K562 (cell line): ENCODE results near the gene ITM2B. TPM values are rescaled to one million over a fixed set of nuclear protein-coding genes. Genes with fewer than 3 reads are reported as not detected.

Experiments used
- ATAC-seq: fragments of 200-7000 bp; cut with Tn5 transposase; 3 replicates; pipeline ENCODE4 v1.9.1; 2020; ENCODE audit warnings: moderate library complexity
- BruUV-seq: library from RNA; stranded (reverse); fragments of 400-500 nt; replicated peaks from 2 replicates; lab custom pipeline; 2021; lab: Mats Ljungman, UMichigan
- CTCF ChIA-PET: fragments of 300-600 bp; formaldehyde crosslinking; extraction: SDS; loops from one replicate; lab custom pipeline; 2021; ENCODE audit warnings: low intra/inter-chr PET ratio; lab: Yijun Ruan, JAX
- POLR2A ChIA-PET: fragments of 300-600, 350-650 bp; sonication (Branson Sonifier 250); formaldehyde crosslinking; extraction: SDS; loops from one replicate; lab custom pipeline; 2021; ENCODE audit warnings: antibody characterized with exemption, inconsistent platforms; lab: Yijun Ruan, JAX
- DNase-seq, 4 experiments: peaks; one replicate each; pipeline versions ENCODE4 v3.0.0 to v3.0.0-alpha.2; 2011 to 2018; ENCODE audit warnings: low spot score in 3 of 4, mixed read lengths in 3 of 4; ENCODE audit errors: extremely low read depth in 1 of 4
- FAIRE-seq: peaks from 2 replicates; lab custom pipeline; 2011; peaks lifted over from hg19 to GRCh38; lab: Jason Lieb, UNC
- H2AFZ ChIP-seq: 2 replicates; pipeline ENCODE4 v1.6.0; 2011; ENCODE audit warnings: low read depth, low read length, control low read depth, inconsistent platforms
- H3K27ac ChIP-seq: fragments of 200-600 bp; 3 replicates; pipeline ENCODE4 v1.8.0; 2011; ENCODE audit warnings: low read depth, mild to moderate bottlenecking, control low read depth, inconsistent platforms, low read length, moderate library complexity, mixed read lengths; ENCODE audit errors: extremely low read depth
- H3K27me3 ChIP-seq, 2 experiments: fragments of 300-600 bp in 1 of 2; 2 replicates in 1 of 2; 3 replicates in 1 of 2; pipeline versions ENCODE4 v1.6.0 to v1.8.0; 2011; ENCODE audit warnings: inconsistent platforms in 2 of 2, low read length in 2 of 2, mild to moderate bottlenecking in 1 of 2, mixed read lengths in 1 of 2, moderate library complexity in 1 of 2; ENCODE audit not compliant: control insufficient read depth in 2 of 2, insufficient read depth in 2 of 2
- H3K36me3 ChIP-seq: fragments of 300-600 bp; 3 replicates; pipeline ENCODE4 v1.8.0; 2011; ENCODE audit warnings: mild to moderate bottlenecking, low read length, inconsistent platforms; ENCODE audit not compliant: control insufficient read depth, insufficient read depth
- H3K4me1 ChIP-seq, 2 experiments: fragments of 200-600 bp in 1 of 2; replicated peaks in 1 of 2; 2 replicates in 1 of 2; 3 replicates in 1 of 2; pipeline versions ENCODE4 v1.5.1 to v1.8.0; 2011; ENCODE audit warnings: inconsistent platforms in 2 of 2, low read length in 2 of 2, mild to moderate bottlenecking in 1 of 2, mixed read lengths in 1 of 2, moderate library complexity in 1 of 2; ENCODE audit not compliant: control insufficient read depth in 2 of 2, insufficient read depth in 2 of 2
- H3K4me2 ChIP-seq: 2 replicates; pipeline ENCODE4 v1.6.1; 2011; ENCODE audit warnings: low read length, control low read depth, inconsistent platforms, mixed read lengths; ENCODE audit not compliant: insufficient read depth
- H3K4me3 ChIP-seq: fragments of 200-600 bp; sonication (generic), shearing (Covaris generic); 2 replicates; pipeline ENCODE4 v1.5.1; 2016; ENCODE audit warnings: control low read depth, inconsistent platforms
- H3K79me2 ChIP-seq: fragments of 200-600 bp; 3 replicates; pipeline ENCODE4 v1.8.0; 2011; ENCODE audit warnings: low read length, inconsistent platforms; ENCODE audit not compliant: control insufficient read depth, insufficient read depth
- H3K9ac ChIP-seq, 2 experiments: 2 replicates each; pipeline versions ENCODE4 v1.6.0 to v1.6.1; 2011; ENCODE audit warnings: low read depth in 2 of 2, low read length in 2 of 2, control low read depth in 1 of 2, inconsistent platforms in 1 of 2, mild to moderate bottlenecking in 1 of 2, mixed read lengths in 1 of 2; ENCODE audit not compliant: insufficient read depth in 1 of 2
- H3K9me1 ChIP-seq: one replicate; pipeline ENCODE4 v1.6.0; 2011; ENCODE audit warnings: inconsistent platforms, mild to moderate bottlenecking, low read length, moderate library complexity; ENCODE audit not compliant: control insufficient read depth, insufficient read depth
- H3K9me3 ChIP-seq: replicated peaks from 2 replicates; pipeline ENCODE4 v1.5.1; 2011; ENCODE audit warnings: low read depth, low read length, inconsistent platforms; ENCODE audit not compliant: control insufficient read depth, insufficient read depth
- H4K20me1 ChIP-seq: replicated peaks from 2 replicates; pipeline ENCODE4 v1.6.1; 2011; ENCODE audit warnings: low read length, inconsistent platforms, mixed read lengths; ENCODE audit not compliant: control insufficient read depth, insufficient read depth
- BCLAF1 ChIP-seq, 2 experiments: fragments of 450-650 bp in 1 of 2; IDR thresholded peaks; 2 replicates each; pipeline ENCODE4 v1.6.1; 2011 to 2017; ENCODE audit warnings: low read depth in 2 of 2, antibody characterized with exemption in 1 of 2, borderline replicate concordance in 1 of 2, low read length in 1 of 2, mild to moderate bottlenecking in 1 of 2, mixed read lengths in 1 of 2; ENCODE audit not compliant: control insufficient read depth in 1 of 2
- DMBX1 ChIP-seq: fragments of 250-450 bp; sonication (Bioruptor Pico); IDR thresholded peaks from 2 replicates; pipeline ENCODE4 v1.8.0; 2022; ENCODE audit warnings: inconsistent platforms, mild to moderate bottlenecking, moderate library complexity, borderline replicate concordance
- FOXP1 ChIP-seq: sonication (generic); formaldehyde crosslinking; IDR thresholded peaks from 2 replicates; pipeline ENCODE4 v1.8.0; 2022; ENCODE audit warnings: mild to moderate bottlenecking, missing genetic modification reagents
- JUN ChIP-seq, 2 experiments: sonication (generic) in 1 of 2; formaldehyde crosslinking in 1 of 2; IDR thresholded peaks; 2 replicates each; pipeline versions ENCODE4 v1.6.1 to v1.8.0; 2012 to 2022; ENCODE audit warnings: borderline replicate concordance in 2 of 2, mild to moderate bottlenecking in 2 of 2, improper control_type of control experiment in 1 of 2, low read depth in 1 of 2, low read length in 1 of 2, missing genetic modification reagents in 1 of 2
- KDM4B ChIP-seq, 2 experiments: fragments of 450-650 bp in 1 of 2; sonication (generic) in 1 of 2; IDR thresholded peaks; 2 replicates each; pipeline ENCODE4 v1.6.1; 2016 to 2017; ENCODE audit warnings: borderline replicate concordance in 2 of 2, antibody characterized with exemption in 1 of 2, low read depth in 1 of 2, mild to moderate bottlenecking in 1 of 2
- KLF6 ChIP-seq: fragments of 250-450 bp; sonication (Bioruptor Pico); IDR thresholded peaks from 2 replicates; pipeline ENCODE4 v1.4.0; 2020; ENCODE audit warnings: mild to moderate bottlenecking, moderate library complexity, borderline replicate concordance
- MEIS2 ChIP-seq: fragments of 450-650 bp; IDR thresholded peaks from 2 replicates; pipeline ENCODE4 v1.6.1; 2014; ENCODE audit warnings: mild to moderate bottlenecking; ENCODE audit not compliant: partially characterized antibody
- MTF1 ChIP-seq: fragments of 250-450 bp; sonication (Bioruptor Pico); IDR thresholded peaks from 2 replicates; pipeline ENCODE4 v1.9.0; 2021; ENCODE audit warnings: moderate library complexity, mild to moderate bottlenecking, inconsistent platforms, borderline replicate concordance
- NFE2 ChIP-seq: IDR thresholded peaks from 2 replicates; pipeline ENCODE4 v1.6.1; 2014; ENCODE audit warnings: antibody characterized with exemption, low read depth
- NFE2L1 ChIP-seq: fragments of 450-650 bp; IDR thresholded peaks from 2 replicates; pipeline ENCODE4 v1.6.1; 2016; ENCODE audit warnings: missing genetic modification characterization, low read depth, mild to moderate bottlenecking, missing compliant biosample characterization, moderate library complexity, borderline replicate concordance
- PCBP2 ChIP-seq: fragments of 200-400 bp; formaldehyde crosslinking; IDR thresholded peaks from 2 replicates; pipeline ENCODE4 v1.6.1; 2018; ENCODE audit warnings: low read length, low read depth, mild to moderate bottlenecking, moderate library complexity; ENCODE audit not compliant: poor library complexity, severe bottlenecking
- PTRF ChIP-seq: fragments of 450-650 bp; IDR thresholded peaks from 2 replicates; pipeline ENCODE4 v1.6.1; 2016; ENCODE audit warnings: mild to moderate bottlenecking, missing genetic modification characterization, missing compliant biosample characterization
- RBM34 ChIP-seq: fragments of 200-400 bp; formaldehyde crosslinking; IDR thresholded peaks from 2 replicates; pipeline ENCODE4 v1.6.1; 2018; ENCODE audit warnings: low read length, borderline replicate concordance; ENCODE audit not compliant: insufficient read depth
- ZNF140 ChIP-seq: fragments of 250-450 bp; sonication (Bioruptor Pico); IDR thresholded peaks from 2 replicates; pipeline ENCODE4 v1.8.0; 2021; ENCODE audit warnings: moderate library complexity, mild to moderate bottlenecking, inconsistent platforms
- ZNF311 ChIP-seq: fragments of 250-450 bp; sonication (Bioruptor Pico); IDR thresholded peaks from 2 replicates; pipeline ENCODE4 v1.4.0; 2020; ENCODE audit warnings: mild to moderate bottlenecking, moderate library complexity
- ZNF444 ChIP-seq: fragments of 250-450 bp; sonication (Bioruptor Pico); IDR thresholded peaks from 2 replicates; pipeline ENCODE4 v1.4.0; 2020; ENCODE audit warnings: mild to moderate bottlenecking, moderate library complexity
- ZNF445 ChIP-seq: fragments of 250-450 bp; sonication (Bioruptor Pico); IDR thresholded peaks from 2 replicates; pipeline ENCODE4 v1.4.0; 2020; ENCODE audit warnings: low read depth, mild to moderate bottlenecking, moderate library complexity
- ZNF583 ChIP-seq: fragments of 250-450 bp; sonication (Bioruptor Pico); IDR thresholded peaks from 2 replicates; pipeline ENCODE4 v1.4.0; 2020
- ZNF584 ChIP-seq: fragments of 200-800 bp; sonication (Bioruptor generic); IDR thresholded peaks from 2 replicates; pipeline ENCODE4 v1.6.1; 2016; ENCODE audit warnings: low read depth, mild to moderate bottlenecking, missing genetic modification characterization, missing compliant biosample characterization
- WGBS: fragments of 100-300 bp; shearing (Covaris generic); methylation state at CpG from one replicate; pipeline ENCODE4 v1.1.6; 2016; ENCODE audit warnings: low coverage, mixed read lengths; ENCODE audit not compliant: insufficient coverage; ENCODE audit errors: missing lambda C conversion rate; 5-methylcytosine and 5-hydroxymethylcytosine counted together
- in situ Hi-C: fragments of 300-500 bp; cut with MboI; formaldehyde crosslinking; loops from 4 replicates; pipeline ENCODE4 v1.15.0; 2018; ENCODE audit warnings: inconsistent platforms, mixed read lengths
- intact Hi-C: fragments of 100-400 bp; cut with micrococcal nuclease; formaldehyde crosslinking; loops from 2 replicates; pipeline ENCODE4 v1.14.2; 2022
- polyA plus RNA-seq, 8 experiments: library from polyadenylated mRNA; depleted of rRNA in 4 of 8; stranded (reverse) in 5 of 8; unstranded in 3 of 8; fragments of >200 nt; fragmentation: Nextera tagmentation in 2 of 8; fragmentation: Illumina TruSeq in 1 of 8; extraction: Ambion mirVana in 2 of 8; extraction: Trizol in 1 of 8; gene quantifications; 2 replicates each; pipeline versions ENCODE4 v1.2.1 to v1.2.3, GENCODE V29; 2011 to 2014; ENCODE audit warnings: inconsistent platforms in 1 of 8, missing spikeins in 1 of 8
- total RNA-seq, 7 experiments: library from RNA; depleted of rRNA in 6 of 7; stranded (reverse); fragments of >200 nt in 6 of 7; fragmentation: Illumina TruSeq in 2 of 7; extraction: Trizol in 2 of 7; gene quantifications; 2 replicates each; pipeline versions ENCODE4 v1.2.1 to v1.2.3, GENCODE V29; 2011 to 2021; ENCODE audit warnings: low replicate concordance in 1 of 7

Gene ITM2B
- total and polyA plus RNA-seq, 9 of the 15 experiments (the other 6 are each of a cell fraction or from before 2014, with no cell fraction given): 22.0 to 83.8 (median 45.0) TPM

DNA sequence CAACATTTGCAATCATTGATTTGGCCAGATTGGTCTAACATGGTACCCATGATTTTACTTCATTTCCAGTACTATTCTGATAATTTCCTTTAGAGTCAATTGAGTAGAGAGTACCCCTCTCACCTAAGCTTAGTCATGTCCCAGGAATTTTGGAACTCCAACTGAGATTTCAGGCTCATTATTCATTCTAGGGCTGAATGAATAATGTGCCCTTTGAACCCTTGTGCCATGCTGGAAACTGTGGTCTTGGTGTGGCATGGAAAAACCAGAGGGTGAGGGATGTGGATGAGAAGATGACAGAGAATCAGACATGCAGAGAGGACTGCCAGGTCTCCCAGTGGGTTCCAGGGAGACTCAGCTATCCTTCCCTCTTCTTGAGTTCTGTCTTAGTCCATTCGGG, 30.2 kb downstream of the ITM2B start (continued):
- TF ChIP-seq BCLAF1 (IDR thresholded peaks at IDR 0.05; ENCODE audit: borderline replicate concordance in 1 of 2, control insufficient read depth in 1 of 2, low read depth in 2 of 2, low read length in 1 of 2) (no peak), ZNF311 (CRISPR knock-in tag) (no peak), MTF1 (CRISPR knock-in tag) (no peak)

GRCh38 chr13:48264058-48264457, 31.1 kb downstream of the ITM2B start:
- no peak overlapping the region for H2AFZ ChIP-seq
- POLR2A ChIA-PET: interaction anchor here (0.9 kb wide), 1 partner anchor 9 kb away, joined by 3 read pairs; no protein-coding TSS in a partner anchor
- ATAC-seq: no peak
- FAIRE-seq: no peak
- WGBS: 49% methylated on average over 2 of the region's 2 CpGs
- no peak for TF ChIP-seq RBM34
- no peak for TF ChIP-seq FOXP1 (CRISPR knock-in tag)
- no peak for TF ChIP-seq NFE2
- TF ChIP-seq JUN (IDR thresholded peaks at IDR 0.05; ENCODE audit: borderline replicate concordance, low read depth, low read length): no peak
- TF ChIP-seq JUN (CRISPR knock-in tag; IDR thresholded peaks at IDR 0.05; ENCODE audit: borderline replicate concordance): no peak
- TF ChIP-seq ZNF444 (CRISPR knock-in tag): no peak
- no peak for TF ChIP-seq NFE2L1 (tag)
- TF ChIP-seq PCBP2: no peak
- TF ChIP-seq ZNF140: no peak
- TF ChIP-seq ZNF584 (CRISPR knock-in tag): no peak
- no peak for TF ChIP-seq ZNF583
- no peak for TF ChIP-seq KLF6
- TF ChIP-seq DMBX1 (CRISPR knock-in tag): no peak
- no peak for TF ChIP-seq ZNF445 (CRISPR knock-in tag)
- TF ChIP-seq PTRF (tag): no peak
- TF ChIP-seq KDM4B (IDR thresholded peaks at IDR 0.05; ENCODE audit: borderline replicate concordance in 2 of 2, low read depth in 1 of 2): no peak
- no peak for TF ChIP-seq MEIS2
- H3K9me3 ChIP-seq: no peaks in the 10 kb centered on the region
- intact Hi-C loops (no loop called here), in situ Hi-C loops (no loop called here)
- no peaks in the 10 kb centered on the region for H3K79me2 ChIP-seq
- no peaks in the 10 kb centered on the region for H3K9me1 ChIP-seq
- H4K20me1 ChIP-seq: no peaks in the 10 kb centered on the region
- H3K4me1 ChIP-seq: no peaks in the 10 kb centered on the region
- no peak for DNase-seq
- no TSS peak for BruUV-seq
- CTCF ChIA-PET: no interaction called here
- no peak overlapping the region for H3K9ac ChIP-seq
- peaks cover 19% of the 10 kb centered on the region; the same call in 1 of the 3 replicates for H3K36me3 ChIP-seq
- H3K27ac ChIP-seq: no peak overlapping the region
- H3K4me3 ChIP-seq: no peak overlapping the region
- no peaks in the 10 kb centered on the region for H3K27me3 ChIP-seq
- no peak overlapping the region for H3K4me2 ChIP-seq
